Stimulated activated CD8-positive, alpha-beta memory T cell treated with anti-CD3 and anti-CD28 coated beads, Interleukin-15, amount 100 ng/mL, for 48 hours (primary cell): Measurements from ENCODE around the gene SOX2.

ENCODE experiments used
- DNase-seq, 2 donors: peaks; one replicate each; pipeline ENCODE4 v3.0.0-alpha.2; 2020; ENCODE audit warnings: low read depth in 2 of 2

Gene SOX2

DNA sequence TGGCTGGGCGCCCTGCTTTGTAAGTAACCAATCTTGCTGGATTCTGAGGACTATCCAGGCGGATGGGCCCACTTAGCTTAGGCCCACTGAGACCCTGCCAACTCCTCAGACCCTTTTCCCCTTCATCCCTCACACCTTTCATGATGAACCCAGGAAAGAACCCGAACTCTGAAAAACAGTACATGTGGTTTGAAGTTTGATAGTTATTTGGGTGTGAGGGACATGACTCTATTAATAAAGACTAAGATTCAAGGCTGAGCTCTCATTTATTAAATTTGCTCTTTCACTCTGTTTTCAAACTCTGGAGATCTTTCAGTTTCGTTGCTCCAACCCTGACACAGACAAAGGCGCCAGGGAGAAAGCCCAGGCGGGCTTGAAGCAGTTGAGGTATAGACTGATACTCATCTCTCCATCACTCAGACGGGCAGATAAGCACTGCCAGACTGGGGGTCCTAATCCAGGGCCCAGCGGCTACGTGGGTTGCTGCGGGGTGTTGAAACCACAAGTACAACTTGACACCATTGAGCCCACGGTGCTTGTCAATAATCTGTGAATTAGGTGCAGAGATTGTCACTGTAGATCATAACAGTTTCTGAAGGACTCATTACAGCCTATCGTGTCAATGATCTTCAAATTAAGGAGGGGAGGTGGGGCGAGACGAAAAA is 7.2 kb upstream of the SOX2 start:
- DNase-seq, result no peak

DNA sequence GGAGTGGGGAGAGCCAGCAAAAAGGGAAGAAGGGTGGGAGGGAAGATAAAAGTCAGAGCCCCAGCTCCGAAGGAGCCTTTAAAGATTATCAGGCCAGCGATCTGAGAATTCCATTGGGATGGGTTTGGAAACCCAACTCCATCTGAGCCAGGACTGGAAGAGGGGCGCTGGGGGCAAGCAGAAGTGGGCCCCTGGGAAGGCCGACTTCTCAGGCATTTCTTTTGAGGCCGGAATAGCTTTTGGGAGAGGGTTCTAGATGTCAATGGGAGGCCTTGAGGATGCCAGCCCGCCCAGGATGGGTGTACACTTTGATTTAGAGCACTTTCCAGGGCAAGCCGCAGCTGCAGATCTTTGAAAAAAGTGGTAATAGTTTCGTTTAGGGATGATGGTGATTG is 6.6 kb upstream of the SOX2 start:
- no peak for DNase-seq

DNA sequence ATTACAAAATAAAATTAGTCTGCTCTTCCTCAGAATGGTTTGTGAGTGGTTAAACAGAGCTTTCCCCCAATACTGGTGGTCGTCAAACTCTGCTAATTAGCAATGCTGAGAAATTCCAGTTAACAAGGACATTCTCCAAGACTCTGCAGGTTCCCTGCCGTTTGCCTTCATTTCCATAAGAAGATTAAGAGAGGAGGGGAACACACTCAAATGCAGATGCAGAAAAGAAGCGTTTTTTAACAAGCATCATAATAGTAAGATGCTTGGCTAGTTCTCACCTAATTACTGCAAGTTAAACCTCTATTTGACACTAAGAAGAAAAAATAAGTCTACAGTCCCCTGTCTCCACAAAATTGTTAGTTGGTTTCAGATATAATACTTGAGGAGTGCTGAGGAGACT is 3.7 kb upstream of the SOX2 start:
- no peak for DNase-seq

DNA sequence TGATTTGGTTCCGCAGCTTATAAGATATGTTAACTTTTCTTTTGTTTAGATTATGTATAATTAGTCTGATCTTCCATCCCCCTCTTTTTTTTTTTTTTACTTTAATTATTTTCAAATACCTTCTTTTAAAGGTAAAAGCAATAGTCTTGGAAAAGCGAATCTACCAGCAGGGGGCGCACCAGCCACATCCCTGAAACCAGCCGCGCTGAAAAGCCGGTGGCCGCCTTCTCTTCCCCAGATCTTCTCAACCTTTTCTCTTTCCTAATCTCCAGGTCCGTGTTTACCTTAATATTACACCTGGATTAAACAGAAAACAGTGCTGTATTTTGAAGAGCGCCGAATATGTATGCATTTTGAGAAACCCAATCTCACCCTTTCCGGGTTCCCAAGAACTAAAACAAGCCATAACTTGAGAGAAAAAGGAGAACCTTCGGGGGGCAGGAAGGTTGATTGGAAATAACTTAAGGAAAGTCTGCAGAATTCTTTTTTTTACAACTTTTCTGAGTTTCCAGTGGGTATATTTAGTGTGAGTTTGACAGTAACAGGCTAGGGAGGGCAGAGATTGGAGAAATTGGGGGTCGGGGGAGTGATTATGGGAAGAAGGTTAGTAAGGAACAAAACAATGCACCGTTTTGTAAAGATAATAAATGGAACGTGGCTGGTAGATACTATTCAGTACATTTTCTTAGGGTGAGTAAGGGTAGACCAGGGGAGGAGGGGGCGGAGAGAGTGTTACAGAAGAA is 2.0 kb upstream of the SOX2 start:
- DNase-seq, result peak; percentile 25 to 27

DNA sequence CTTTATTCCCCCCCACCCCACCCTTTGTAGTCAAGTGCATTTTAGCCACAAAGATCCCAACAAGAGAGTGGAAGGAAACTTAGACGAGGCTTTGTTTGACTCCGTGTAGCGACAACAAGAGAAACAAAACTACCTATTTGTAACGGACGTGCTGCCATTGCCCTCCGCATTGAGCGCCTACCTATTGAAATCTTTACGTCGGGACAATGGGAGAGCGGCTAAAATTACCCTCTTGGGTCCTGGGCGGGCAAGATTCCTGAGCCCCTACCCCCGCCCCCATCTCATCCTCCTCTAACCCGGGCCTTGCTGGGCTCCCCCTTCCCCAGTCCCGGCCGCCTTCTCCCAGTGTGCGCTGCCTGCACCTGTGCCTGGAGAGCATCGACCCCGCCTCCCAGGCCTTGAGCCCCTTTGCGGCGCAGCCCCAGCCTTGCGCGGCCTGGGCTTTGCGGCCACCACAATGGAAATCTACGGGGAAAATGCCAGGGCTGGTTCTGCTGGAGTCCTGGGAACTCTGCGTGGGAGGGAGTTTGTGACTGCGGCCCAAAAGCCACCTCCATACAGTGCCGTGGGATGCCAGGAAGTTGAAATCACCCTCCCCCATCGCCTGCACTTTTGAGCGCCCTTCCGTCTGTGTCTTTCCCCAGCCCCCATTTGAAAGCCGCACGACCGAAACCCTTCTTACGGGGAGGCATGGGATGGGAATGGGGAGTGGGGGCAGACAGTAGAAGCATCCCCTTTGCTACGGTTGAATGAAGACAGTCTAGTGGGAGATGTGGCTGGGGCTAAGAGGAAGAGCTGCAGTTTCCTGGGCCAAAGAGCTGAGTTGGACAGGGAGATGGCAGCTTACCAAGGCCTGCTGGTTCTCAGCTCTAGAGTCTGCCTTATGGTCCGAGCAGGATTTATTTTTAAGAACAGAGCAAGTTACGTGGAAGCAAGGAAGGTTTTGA is 1.1 kb upstream of the SOX2 start:
- no peak for DNase-seq

DNA sequence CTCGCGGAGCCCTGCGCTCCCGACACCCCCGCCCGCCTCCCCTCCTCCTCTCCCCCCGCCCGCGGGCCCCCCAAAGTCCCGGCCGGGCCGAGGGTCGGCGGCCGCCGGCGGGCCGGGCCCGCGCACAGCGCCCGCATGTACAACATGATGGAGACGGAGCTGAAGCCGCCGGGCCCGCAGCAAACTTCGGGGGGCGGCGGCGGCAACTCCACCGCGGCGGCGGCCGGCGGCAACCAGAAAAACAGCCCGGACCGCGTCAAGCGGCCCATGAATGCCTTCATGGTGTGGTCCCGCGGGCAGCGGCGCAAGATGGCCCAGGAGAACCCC is 464 bp downstream of the SOX2 start:
- no peak for DNase-seq

DNA sequence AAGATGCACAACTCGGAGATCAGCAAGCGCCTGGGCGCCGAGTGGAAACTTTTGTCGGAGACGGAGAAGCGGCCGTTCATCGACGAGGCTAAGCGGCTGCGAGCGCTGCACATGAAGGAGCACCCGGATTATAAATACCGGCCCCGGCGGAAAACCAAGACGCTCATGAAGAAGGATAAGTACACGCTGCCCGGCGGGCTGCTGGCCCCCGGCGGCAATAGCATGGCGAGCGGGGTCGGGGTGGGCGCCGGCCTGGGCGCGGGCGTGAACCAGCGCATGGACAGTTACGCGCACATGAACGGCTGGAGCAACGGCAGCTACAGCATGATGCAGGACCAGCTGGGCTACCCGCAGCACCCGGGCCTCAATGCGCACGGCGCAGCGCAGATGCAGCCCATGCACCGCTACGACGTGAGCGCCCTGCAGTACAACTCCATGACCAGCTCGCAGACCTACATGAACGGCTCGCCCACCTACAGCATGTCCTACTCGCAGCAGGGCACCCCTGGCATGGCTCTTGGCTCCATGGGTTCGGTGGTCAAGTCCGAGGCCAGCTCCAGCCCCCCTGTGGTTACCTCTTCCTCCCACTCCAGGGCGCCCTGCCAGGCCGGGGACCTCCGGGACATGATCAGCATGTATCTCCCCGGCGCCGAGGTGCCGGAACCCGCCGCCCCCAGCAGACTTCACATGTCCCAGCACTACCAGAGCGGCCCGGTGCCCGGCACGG is 991 bp downstream of the SOX2 start:
- DNase-seq, result no peak

DNA sequence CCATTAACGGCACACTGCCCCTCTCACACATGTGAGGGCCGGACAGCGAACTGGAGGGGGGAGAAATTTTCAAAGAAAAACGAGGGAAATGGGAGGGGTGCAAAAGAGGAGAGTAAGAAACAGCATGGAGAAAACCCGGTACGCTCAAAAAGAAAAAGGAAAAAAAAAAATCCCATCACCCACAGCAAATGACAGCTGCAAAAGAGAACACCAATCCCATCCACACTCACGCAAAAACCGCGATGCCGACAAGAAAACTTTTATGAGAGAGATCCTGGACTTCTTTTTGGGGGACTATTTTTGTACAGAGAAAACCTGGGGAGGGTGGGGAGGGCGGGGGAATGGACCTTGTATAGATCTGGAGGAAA is 1.5 kb downstream of the SOX2 start:
- DNase-seq, result no peak

DNA sequence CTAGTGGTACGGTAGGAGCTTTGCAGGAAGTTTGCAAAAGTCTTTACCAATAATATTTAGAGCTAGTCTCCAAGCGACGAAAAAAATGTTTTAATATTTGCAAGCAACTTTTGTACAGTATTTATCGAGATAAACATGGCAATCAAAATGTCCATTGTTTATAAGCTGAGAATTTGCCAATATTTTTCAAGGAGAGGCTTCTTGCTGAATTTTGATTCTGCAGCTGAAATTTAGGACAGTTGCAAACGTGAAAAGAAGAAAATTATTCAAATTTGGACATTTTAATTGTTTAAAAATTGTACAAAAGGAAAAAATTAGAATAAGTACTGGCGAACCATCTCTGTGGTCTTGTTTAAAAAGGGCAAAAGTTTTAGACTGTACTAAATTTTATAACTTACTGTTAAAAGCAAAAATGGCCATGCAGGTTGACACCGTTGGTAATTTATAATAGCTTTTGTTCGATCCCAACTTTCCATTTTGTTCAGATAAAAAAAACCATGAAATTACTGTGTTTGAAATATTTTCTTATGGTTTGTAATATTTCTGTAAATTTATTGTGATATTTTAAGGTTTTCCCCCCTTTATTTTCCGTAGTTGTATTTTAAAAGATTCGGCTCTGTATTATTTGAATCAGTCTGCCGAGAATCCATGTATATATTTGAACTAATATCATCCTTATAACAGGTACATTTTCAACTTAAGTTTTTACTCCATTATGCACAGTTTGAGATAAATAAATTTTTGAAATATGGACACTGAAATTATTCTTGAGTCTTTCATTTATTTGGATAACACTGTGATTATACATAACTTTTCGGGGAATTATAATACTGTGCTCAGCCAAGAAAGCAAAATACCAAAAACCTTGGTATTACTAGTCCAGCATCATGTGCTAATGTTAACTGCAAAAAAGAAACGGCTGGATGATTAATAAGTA is 2.2 kb downstream of the SOX2 start:
- DNase-seq, result no peak

DNA sequence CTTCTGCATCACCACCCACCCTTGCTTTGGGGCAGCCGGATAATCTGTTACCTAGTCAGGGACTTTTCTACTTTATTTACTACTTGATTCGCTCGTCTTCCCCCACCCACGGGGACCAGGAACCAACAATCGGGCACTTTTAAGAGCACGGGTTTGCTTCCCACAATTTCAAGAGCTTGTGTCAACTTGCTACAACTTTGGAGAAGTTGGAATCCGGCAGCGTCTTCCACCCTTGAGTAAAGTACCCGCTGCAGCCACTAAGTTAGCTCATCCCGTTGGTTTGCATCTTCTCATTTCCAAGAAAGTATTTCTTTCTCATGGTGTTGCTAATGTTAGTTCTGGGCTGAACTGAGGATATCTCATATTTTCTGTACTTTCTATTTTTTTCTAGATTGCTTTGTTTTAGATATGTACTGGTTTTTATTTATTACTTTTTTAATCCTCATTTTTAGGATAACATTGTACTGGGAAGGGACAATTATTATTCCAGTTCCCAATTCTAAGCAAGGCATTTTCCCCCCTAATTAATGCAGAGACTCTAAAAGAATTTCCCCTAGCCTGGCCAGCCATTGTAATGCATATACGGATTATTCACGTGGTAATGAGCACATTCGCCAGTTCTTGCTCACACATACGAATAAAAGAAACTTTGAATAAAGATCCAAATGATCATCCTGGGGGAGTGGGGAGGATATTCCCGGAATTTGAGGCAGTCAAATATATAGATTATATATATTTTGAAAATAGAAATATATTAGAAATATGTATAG is 4.0 kb downstream of the SOX2 start:
- DNase-seq, result no peak

DNA sequence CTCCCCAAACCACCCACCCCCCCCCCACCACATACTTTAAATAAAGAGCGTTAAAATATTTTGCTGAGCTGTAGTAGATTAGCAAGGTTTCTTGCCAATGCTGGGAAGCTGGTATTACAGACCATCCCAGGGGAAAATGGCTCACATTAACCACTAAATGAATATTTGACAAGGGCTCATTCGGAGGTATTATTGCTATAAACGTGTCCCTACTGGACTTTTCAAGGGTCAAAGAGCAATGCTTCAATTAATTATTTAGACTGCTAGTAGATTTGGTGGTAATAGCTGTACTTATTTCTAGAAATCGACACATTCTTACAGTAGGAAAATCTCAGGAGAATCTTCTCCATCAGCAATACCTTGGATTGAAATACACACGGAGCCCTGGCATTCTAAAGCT is 5.2 kb downstream of the SOX2 start:
- DNase-seq, result no peak

DNA sequence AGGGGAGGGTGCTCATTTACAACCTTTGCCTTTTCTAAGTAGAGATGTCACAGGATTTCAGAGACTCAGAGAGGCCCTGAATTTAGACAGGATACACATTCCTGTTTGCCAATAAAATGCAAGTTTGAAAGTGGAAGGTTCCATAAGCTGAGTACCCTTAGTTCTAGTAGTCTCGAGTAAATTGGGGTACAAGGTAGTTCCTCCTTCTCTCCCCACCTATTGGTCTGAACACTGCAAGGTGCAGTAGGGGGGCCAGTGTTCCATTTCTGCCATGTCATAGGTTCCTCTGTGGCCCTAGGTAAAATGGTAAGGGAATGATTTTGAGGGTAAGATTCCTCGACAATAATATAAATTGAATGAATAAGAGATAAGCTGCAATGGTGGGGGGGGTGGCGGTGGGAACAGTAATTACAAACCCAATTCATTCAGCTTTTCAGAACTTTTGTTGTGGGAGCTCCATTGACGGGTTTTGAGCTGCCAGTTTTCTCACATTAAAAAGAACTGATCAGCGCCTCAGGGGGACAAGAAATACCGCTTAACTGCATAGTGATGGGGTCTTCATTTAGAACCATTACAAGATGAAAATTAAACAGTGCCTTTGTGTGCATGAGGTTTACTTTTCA is 5.9 kb downstream of the SOX2 start:
- DNase-seq, result no peak

DNA sequence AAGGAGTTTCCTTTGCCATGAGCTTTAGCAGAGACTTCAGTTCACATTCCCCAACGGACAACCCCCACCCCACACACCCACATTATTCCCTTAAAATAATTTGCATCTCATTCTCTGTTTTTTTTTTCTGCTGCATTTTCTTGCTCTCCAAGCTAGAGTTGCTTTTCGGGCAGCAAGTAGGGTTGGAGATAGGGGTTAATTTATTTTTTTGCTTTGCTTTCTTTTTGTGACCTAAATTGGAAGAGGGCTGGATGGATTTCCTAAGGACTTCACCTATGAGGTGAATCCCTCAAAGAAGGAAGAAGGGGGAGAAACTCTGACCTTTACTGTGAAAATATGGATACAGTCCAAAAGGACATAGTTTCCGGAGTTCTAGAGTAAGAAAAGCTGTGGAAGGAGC is 6.6 kb downstream of the SOX2 start:
- no peak for DNase-seq

DNA sequence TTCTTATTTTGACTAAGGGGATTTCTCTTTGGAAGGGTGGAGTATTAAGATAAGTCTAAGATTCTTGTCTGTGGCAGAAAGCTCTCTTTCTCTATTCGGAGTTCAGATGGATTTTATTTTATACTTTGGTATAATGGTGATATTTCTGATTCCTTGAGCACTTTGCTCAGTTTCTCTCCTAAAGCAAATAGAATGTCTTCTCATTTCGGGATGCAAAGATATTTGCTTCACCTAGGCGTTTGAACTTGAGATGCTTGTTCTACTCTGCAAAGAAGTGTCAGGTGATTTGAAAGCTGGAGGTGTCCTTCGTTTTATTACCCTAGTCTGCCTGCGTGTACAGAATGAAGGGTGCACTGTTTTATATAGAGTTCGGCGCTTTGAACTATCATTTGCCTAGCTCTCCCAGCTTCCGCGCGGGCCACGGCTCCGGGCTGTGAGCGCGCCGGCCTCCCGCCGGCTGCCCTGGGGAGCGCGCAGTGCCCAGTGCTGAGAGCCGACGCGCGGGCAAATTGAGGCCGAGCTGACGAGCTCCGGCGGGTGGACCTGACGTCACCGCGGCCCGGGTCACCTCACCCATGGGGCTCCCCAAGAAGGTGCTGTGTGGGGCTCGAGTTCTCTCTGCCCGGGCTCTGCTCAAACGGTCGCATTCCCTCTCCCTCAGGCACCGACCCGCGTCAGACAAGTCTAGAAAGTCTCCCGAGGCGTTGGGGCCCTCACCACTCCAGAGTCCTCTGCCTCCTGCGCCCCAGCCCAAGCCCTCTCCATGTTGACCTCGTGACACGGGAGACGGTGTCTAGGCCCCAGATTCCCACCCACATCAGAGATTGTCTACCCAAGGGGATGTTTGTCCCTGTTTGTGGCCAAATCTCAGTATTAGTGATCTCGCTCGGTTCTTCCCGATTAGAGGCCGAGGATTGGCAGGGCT is 7.5 kb downstream of the SOX2 start:
- no peak for DNase-seq

DNA sequence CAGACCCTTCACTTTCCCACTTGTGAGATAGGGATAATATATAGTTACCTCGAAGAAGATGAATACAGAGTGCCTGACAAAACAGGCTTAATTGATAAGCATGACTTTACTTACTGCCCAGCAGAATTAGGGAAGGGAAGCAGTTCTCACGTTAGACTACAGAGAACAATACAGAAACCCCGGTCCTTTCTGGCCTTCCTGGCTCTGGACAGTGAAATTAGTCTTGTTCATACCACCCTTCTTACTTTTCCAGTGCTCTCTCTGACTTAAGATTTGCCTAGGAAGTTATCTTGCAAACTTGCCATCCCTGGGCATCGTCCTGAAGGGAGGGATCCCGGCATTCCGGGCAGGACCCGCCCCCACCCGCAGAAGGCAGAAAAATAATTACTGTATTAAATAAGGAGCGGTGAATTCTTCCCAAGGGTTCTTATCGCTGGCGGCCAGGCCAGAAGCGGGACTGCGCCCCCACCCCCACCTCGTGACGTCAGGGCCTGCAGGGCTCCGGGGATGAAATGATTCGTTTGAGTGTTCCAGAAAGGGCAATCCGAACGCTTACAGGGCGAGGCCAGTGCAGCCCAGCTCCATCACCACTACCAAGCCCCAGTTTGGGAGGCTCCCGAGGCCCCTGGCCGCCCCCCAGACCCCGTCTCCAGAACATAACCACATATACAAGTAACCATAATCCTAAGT is 8.4 kb downstream of the SOX2 start:
- DNase-seq, result no peak

DNA sequence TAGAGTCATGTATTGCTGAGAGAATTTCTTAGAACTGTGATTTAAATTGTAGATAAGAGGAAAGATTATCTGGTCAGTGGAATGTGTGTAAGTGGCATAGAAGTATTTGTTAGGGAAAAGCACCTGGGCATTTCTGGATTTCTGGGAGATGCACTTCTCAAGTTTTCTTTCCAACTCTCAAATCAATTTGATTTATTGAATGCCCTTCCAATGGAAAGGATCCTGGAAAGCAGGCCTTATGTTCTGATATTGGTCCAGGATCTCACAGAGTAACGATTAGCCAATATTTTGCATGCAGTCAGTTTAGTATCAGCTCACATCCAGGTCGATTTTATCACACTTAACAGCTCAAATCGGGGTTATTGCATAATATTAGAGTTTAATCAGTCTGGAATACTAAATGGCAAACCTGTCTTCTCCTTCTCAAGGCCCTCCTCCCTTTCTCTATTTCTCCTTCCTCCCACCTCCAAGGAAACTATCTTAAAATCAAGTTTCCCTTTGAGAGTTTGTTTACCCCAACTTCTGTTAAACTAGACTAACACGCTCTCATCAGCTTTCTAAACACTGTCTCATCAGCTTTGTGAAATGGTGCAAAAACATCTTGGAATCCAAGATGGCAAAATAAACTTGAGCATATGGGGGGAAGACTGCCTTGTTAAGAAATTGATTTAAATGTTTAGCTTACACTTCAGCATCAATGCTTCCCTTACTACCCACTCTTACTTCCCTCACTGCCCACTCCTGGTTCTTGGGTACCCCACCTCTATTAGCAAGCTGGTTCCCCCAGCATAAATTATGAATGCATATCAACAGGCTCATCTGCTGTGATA is 9.5 kb downstream of the SOX2 start:
- DNase-seq, result no peak

DNA sequence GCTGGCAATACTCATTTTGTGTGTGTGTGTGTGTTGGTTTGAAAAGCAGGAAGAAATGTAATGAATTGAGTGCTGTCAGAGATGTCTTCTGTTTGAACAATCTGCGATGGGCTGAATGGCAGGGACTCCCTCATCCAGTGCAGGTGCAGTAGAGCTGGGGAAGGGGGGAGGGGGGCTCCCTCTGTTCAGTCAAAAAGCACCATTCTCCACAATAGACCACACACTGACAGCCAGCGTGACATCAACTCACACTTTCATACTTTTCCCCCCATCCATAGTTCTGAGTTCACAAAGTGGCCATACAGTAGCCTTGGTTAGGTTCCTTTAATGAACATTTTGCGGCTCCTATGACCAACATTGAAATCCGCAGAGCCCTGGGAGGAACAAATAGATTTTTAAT is 10.4 kb downstream of the SOX2 start:
- no peak for DNase-seq
